Tibial nerve (tissue), 4 donors: ENCODE data around the gene CRTC1. TPM values are rescaled to one million over a fixed set of nuclear protein-coding genes. Genes with fewer than 3 reads are reported as not detected.

ENCODE experiments used
- DNase-seq, 2 donors: peaks; one replicate each; pipeline ENCODE4 v3.0.0-alpha.2; 2019; ENCODE audit warnings: low spot score in 2 of 2
- H3K27ac ChIP-seq, 4 donors: fragments of 200-600 bp; sonication (generic) in 3 of 4; one replicate each; pipeline ENCODE4 v1.5.1; 2017 to 2019; ENCODE audit warnings: mild to moderate bottlenecking in 1 of 4
- H3K27me3 ChIP-seq, 2 donors: fragments of 200-600 bp; sonication (generic) in 1 of 2; one replicate each; pipeline versions ENCODE4 v1.5.1 to v1.6.0; 2017 to 2019
- H3K36me3 ChIP-seq, 3 donors: fragments of 200-600 bp; sonication (generic); one replicate each; pipeline ENCODE4 v1.5.1; 2018 to 2019
- H3K4me1 ChIP-seq, 4 donors: fragments of 200-600 bp; sonication (generic) in 3 of 4; one replicate each; pipeline ENCODE4 v1.5.1; 2017 to 2019
- H3K4me3 ChIP-seq, 4 donors: fragments of 200-600 bp; sonication (generic) in 3 of 4; one replicate each; pipeline ENCODE4 v1.5.1; 2017 to 2019; ENCODE audit warnings: mild to moderate bottlenecking in 1 of 4, moderate library complexity in 1 of 4
- H3K9me3 ChIP-seq, 4 donors: fragments of 200-600 bp; sonication (generic) in 3 of 4; one replicate each; pipeline ENCODE4 v1.5.1; 2017 to 2019
- CTCF ChIP-seq, 5 experiments: fragments of 200-600 bp in 3 of 5; fragments of 450-650 bp in 2 of 5; sonication (generic) in 3 of 5; IDR thresholded peaks; one replicate each; pipeline ENCODE4 v1.5.1; 2016 to 2019; ENCODE audit warnings: antibody characterized with exemption in 5 of 5, mild to moderate bottlenecking in 3 of 5, moderate library complexity in 2 of 5
- EP300 ChIP-seq, 2 donors: sonication (generic); formaldehyde crosslinking; IDR thresholded peaks; one replicate each; pipeline ENCODE4 v1.6.1; 2017; ENCODE audit warnings: antibody characterized with exemption in 2 of 2, mild to moderate bottlenecking in 1 of 2
- POLR2A ChIP-seq, 2 donors: fragments of 450-650 bp; IDR thresholded peaks; one replicate each; pipeline ENCODE4 v1.6.1; 2017; ENCODE audit warnings: antibody characterized with exemption in 2 of 2, mild to moderate bottlenecking in 2 of 2, moderate library complexity in 2 of 2
- WGBS, 2 donors: methylation state at CpG; one replicate each; pipeline ENCODE4 v1.1.5; 2018; 5-methylcytosine and 5-hydroxymethylcytosine counted together
- total RNA-seq, 4 donors: library from RNA; depleted of rRNA; stranded (reverse); fragments of >200 nt; gene quantifications; one replicate each; pipeline ENCODE4 v1.1.0, GENCODE V29; 2016

CRTC1 gene
- total RNA-seq, 4 donors from 2014 or later: 4.0 to 7.8 (median 6.7) TPM

- H3K9me3 ChIP-seq: no peaks in the 10 kb centered on the region
- H3K4me3 ChIP-seq: no peak overlapping the region
- TF ChIP-seq POLR2A (IDR thresholded peaks at IDR 0.05): no peak
- no peak for TF ChIP-seq EP300 (IDR thresholded peaks at IDR 0.05)
- TF ChIP-seq CTCF (IDR thresholded peaks at IDR 0.05): no peak
These were observed 31.7 kb upstream of the CRTC1 start for GRCh38 chr19:18651733-18652132.

GRCh38 chr19:18653853-18654252, 29.6 kb upstream of the CRTC1 start:
- Histone ChIP-seq H3K4me1 (peaks cover 0 to 69% (median 54%) of the 10 kb centered on the region in 4 donors), H3K36me3 (no peaks in the 10 kb centered on the region), H3K27ac (no peak overlapping the region), H3K27me3 (no peaks in the 10 kb centered on the region), H3K9me3 (no peaks in the 10 kb centered on the region), H3K4me3 (no peak overlapping the region)
- WGBS, 2 donors: 95 to 100% methylated on average over 1 of the region's 1 CpG
- DNase-seq: no peak
- TF ChIP-seq POLR2A (IDR thresholded peaks at IDR 0.05) (no peak), CTCF (IDR thresholded peaks at IDR 0.05) (no peak)

More at GRCh38 chr19:18651733-18652132, 31.7 kb upstream of the CRTC1 start:
- peaks cover 0 to 69% (median 47%) of the 10 kb centered on the region in 4 donors for H3K4me1 ChIP-seq
- no peaks in the 10 kb centered on the region for H3K27me3 ChIP-seq
- no peaks in the 10 kb centered on the region for H3K36me3 ChIP-seq
- no peak for DNase-seq
- H3K27ac ChIP-seq: peak overlapping the region; percentile 61 to 95 (median 93)
- WGBS, 2 donors: 87% methylated on average over 6 of the region's 6 CpGs

GRCh38 chr19:18654469-18654868, 29.0 kb upstream of the CRTC1 start:
- Histone ChIP-seq H3K4me3 (no peak overlapping the region), H3K4me1 (peaks cover 0 to 69% (median 54%) of the 10 kb centered on the region in 4 donors), H3K36me3 (no peaks in the 10 kb centered on the region), H3K27ac (peak overlapping the region in 1 of 4 donors; percentile 94), H3K9me3 (no peaks in the 10 kb centered on the region), H3K27me3 (no peaks in the 10 kb centered on the region)
- WGBS, 2 donors: 94 to 97% methylated on average over 7 of the region's 7 CpGs
- TF ChIP-seq CTCF (IDR thresholded peaks at IDR 0.05): no peak
- TF ChIP-seq POLR2A (IDR thresholded peaks at IDR 0.05): no peak
- no peak for TF ChIP-seq EP300 (IDR thresholded peaks at IDR 0.05)
- DNase-seq: no peak

- H3K4me1 ChIP-seq: peaks cover 0 to 69% (median 54%) of the 10 kb centered on the region in 4 donors
- TF ChIP-seq EP300 (IDR thresholded peaks at IDR 0.05) (no peak), CTCF (IDR thresholded peaks at IDR 0.05) (no peak), POLR2A (IDR thresholded peaks at IDR 0.05) (no peak)
- no peaks in the 10 kb centered on the region for H3K27me3 ChIP-seq
- peak overlapping the region in 2 of 4 donors; percentile 93 to 94 for H3K27ac ChIP-seq
- no peaks in the 10 kb centered on the region for H3K9me3 ChIP-seq
- H3K4me3 ChIP-seq: no peak overlapping the region
- no peak for DNase-seq
- 94 to 97% methylated on average over 9 to 13 of the region's 13 CpGs for WGBS, 2 donors
- H3K36me3 ChIP-seq: no peaks in the 10 kb centered on the region
These were observed 28.2 kb upstream of the CRTC1 start for GRCh38 chr19:18655173-18655844.

GRCh38 chr19:18656337-18657086, 27.0 kb upstream of the CRTC1 start:
- whole genome bisulfite sequencing, 2 donors: 54 to 57% methylated on average over 11 to 19 of the region's 19 CpGs
- Histone ChIP-seq H3K4me1 (peaks cover 0 to 69% (median 52%) of the 10 kb centered on the region in 4 donors), H3K27me3 (no peaks in the 10 kb centered on the region), H3K4me3 (no peak overlapping the region), H3K27ac (peak overlapping the region in 3 of 4 donors; percentile 65 to 94 (median 93)), H3K36me3 (no peaks in the 10 kb centered on the region), H3K9me3 (no peaks in the 10 kb centered on the region)
- no peak for TF ChIP-seq EP300 (IDR thresholded peaks at IDR 0.05)
- TF ChIP-seq POLR2A (IDR thresholded peaks at IDR 0.05): no peak
- no peak for DNase-seq
